PC-9 (cell line): ENCODE data around the gene ZNF778.

ENCODE experiments used
- EZH2 ChIP-seq: fragments of 200-600 bp; sonication (generic); IDR thresholded peaks from 2 replicates; pipeline ENCODE4 v1.8.0; 2017; ENCODE audit warnings: antibody characterized with exemption, low read depth
- TF ChIP-seq, protein P1 (sequence below): fragments of 200-600 bp; sonication (generic); conservative IDR thresholded peaks from 2 replicates; pipeline ENCODE4 v1.6.1; 2017; ENCODE audit warnings: mixed run types, antibody characterized with exemption, mild to moderate bottlenecking, moderate library complexity

DNA sequence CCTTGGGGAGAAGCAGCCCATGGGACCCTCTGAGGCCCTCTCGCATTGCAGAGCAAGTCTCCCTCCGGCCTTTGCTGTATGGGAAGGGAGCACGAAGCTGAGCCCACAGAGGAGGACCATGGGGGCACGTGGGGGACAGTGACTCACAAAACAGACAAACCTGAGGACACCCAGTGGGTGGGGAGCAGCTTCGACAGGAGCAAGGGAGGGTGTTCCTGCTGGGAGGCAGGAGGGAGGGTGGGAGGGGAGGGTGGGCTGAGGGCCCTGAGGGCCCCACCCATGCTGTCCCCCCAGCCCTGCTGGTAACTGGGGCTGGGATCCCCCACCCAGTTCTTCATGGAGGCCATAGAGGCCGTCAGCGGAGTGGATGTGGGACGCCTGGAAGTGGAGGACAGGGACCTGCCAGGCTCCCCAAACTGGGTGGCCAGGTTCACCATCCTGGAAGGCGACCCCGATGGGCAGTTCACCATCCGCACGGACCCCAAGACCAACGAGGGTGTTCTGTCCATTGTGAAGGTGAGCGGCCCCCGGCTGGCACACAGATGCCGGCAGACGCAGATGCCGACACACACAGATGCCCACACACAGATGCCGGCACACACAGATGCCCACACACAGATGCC, 29.6 kb upstream of the ZNF778 start:
- TF ChIP-seq EZH2, result no peak
- TF ChIP-seq, protein P1, sequence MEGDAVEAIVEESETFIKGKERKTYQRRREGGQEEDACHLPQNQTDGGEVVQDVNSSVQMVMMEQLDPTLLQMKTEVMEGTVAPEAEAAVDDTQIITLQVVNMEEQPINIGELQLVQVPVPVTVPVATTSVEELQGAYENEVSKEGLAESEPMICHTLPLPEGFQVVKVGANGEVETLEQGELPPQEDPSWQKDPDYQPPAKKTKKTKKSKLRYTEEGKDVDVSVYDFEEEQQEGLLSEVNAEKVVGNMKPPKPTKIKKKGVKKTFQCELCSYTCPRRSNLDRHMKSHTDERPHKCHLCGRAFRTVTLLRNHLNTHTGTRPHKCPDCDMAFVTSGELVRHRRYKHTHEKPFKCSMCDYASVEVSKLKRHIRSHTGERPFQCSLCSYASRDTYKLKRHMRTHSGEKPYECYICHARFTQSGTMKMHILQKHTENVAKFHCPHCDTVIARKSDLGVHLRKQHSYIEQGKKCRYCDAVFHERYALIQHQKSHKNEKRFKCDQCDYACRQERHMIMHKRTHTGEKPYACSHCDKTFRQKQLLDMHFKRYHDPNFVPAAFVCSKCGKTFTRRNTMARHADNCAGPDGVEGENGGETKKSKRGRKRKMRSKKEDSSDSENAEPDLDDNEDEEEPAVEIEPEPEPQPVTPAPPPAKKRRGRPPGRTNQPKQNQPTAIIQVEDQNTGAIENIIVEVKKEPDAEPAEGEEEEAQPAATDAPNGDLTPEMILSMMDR, result no peak
